CD1c-positive myeloid dendritic cell (primary cell): ENCODE data around the gene DNER.
A peak's percentile ranks its signal among the peaks of the same experiment; 100 is the strongest.
"Not testable (repeated sequence)": the region's sequence is repeated elsewhere in the genome, so short reads cannot be mapped to it uniquely, and the experiment has no call there.

ENCODE experiments used
- DNase-seq: peaks from one replicate; pipeline ENCODE4 v3.0.0-alpha.2; 2016; ENCODE audit errors: extremely low spot score

The DNER gene

GRCh38 chr2:229718057-229718456, 3.7 kb upstream of the DNER start:
- no peak for DNase-seq

GRCh38 chr2:229715895-229716507, 1.6 kb upstream of the DNER start:
- peak; percentile 3 for DNase-seq

GRCh38 chr2:229714736-229715541, 584 bp upstream of the DNER start:
- peak; percentile 20 for DNase-seq

- DNase-seq, result no peak
These were observed 830 bp downstream of the DNER start for GRCh38 chr2:229713371-229714079.

- DNase-seq, result no peak
These were observed 2.2 kb downstream of the DNER start for GRCh38 chr2:229712136-229712535.

- no peak for DNase-seq
These were observed 6.0 kb downstream of the DNER start for GRCh38 chr2:229708335-229708734.

- no peak for DNase-seq
These were observed 10.3 kb downstream of the DNER start for GRCh38 chr2:229703909-229704630.

GRCh38 chr2:229701716-229702115, 12.6 kb downstream of the DNER start:
- no peak for DNase-seq

GRCh38 chr2:229701062-229701461, 13.3 kb downstream of the DNER start:
- no peak for DNase-seq

- DNase-seq, result no peak
These were observed 18.4 kb downstream of the DNER start for GRCh38 chr2:229695961-229696360.

- DNase-seq, result not testable (repeated sequence)
These were observed 20.5 kb downstream of the DNER start for GRCh38 chr2:229693845-229694244.

- DNase-seq, result no peak
These were observed 22.7 kb downstream of the DNER start for GRCh38 chr2:229691631-229692030.

GRCh38 chr2:229689307-229689839, 25.0 kb downstream of the DNER start:
- no peak for DNase-seq

GRCh38 chr2:229688141-229688540, 26.2 kb downstream of the DNER start:
- DNase-seq, result no peak

- DNase-seq, result no peak
These were observed 28.0 kb downstream of the DNER start for GRCh38 chr2:229686122-229686919.

- no peak for DNase-seq
These were observed 29.3 kb downstream of the DNER start for GRCh38 chr2:229684942-229685562.

GRCh38 chr2:229679393-229680125, 34.8 kb downstream of the DNER start:
- no peak for DNase-seq

GRCh38 chr2:229675569-229675968, 38.8 kb downstream of the DNER start:
- no peak for DNase-seq

- DNase-seq, result no peak
These were observed 39.4 kb downstream of the DNER start for GRCh38 chr2:229674830-229675530.
